OCI-LY1 (cell line): ENCODE measurements around the gene ITSN1.

Experiments
- H2AFZ ChIP-seq: fragments of 200-600 bp; sonication (generic), shearing (Covaris generic); 2 replicates; pipeline ENCODE4 v1.6.0; 2014; ENCODE audit warnings: antibody characterized with exemption, mild to moderate bottlenecking, low read length
- H3F3A ChIP-seq: fragments of 200-600 bp; sonication (generic), shearing (Covaris generic); 2 replicates; pipeline ENCODE4 v1.6.0; 2014; ENCODE audit warnings: mild to moderate bottlenecking, antibody characterized with exemption, low read length, moderate library complexity; ENCODE audit not compliant: insufficient read depth
- H3K27ac ChIP-seq: fragments of 200-600 bp; sonication (generic); 2 replicates; pipeline ENCODE4 v1.5.1; 2014; ENCODE audit warnings: low read length, mixed run types, mild to moderate bottlenecking, low read depth; ENCODE audit not compliant: poor library complexity, severe bottlenecking
- H3K27me3 ChIP-seq: fragments of 200-600 bp; sonication (generic); 2 replicates; pipeline ENCODE4 v1.6.0; 2014; ENCODE audit warnings: antibody characterized with exemption, mild to moderate bottlenecking, low read length, moderate library complexity; ENCODE audit not compliant: insufficient read depth
- H3K36me3 ChIP-seq: fragments of 200-600 bp; sonication (generic); 2 replicates; pipeline ENCODE4 v1.6.1; 2014; ENCODE audit warnings: mild to moderate bottlenecking, antibody characterized with exemption, low read length, moderate library complexity, mixed read lengths; ENCODE audit not compliant: insufficient read depth
- H3K4me1 ChIP-seq: fragments of 200-600 bp; sonication (generic); 2 replicates; pipeline ENCODE4 v1.5.1; 2014; ENCODE audit warnings: mild to moderate bottlenecking, low read length, moderate library complexity; ENCODE audit not compliant: insufficient read depth, severe bottlenecking
- H3K4me2 ChIP-seq: fragments of 200-600 bp; sonication (generic), shearing (Covaris generic); 2 replicates; pipeline ENCODE4 v1.6.1; 2014; ENCODE audit warnings: low read length
- H3K4me3 ChIP-seq: fragments of 200-600 bp; sonication (generic); 2 replicates; pipeline ENCODE4 v1.5.1; 2014; ENCODE audit warnings: low read length, low read depth, mild to moderate bottlenecking, mixed read lengths; ENCODE audit not compliant: poor library complexity, severe bottlenecking
- H3K79me2 ChIP-seq: fragments of 200-600 bp; shearing (Covaris generic); 2 replicates; pipeline ENCODE4 v1.6.1; 2016; ENCODE audit warnings: mixed run types, low read length, mixed read lengths; ENCODE audit not compliant: insufficient read depth
- H3K9ac ChIP-seq: fragments of 200-600 bp; sonication (generic), shearing (Covaris generic); 2 replicates; pipeline ENCODE4 v1.6.1; 2014; ENCODE audit warnings: mild to moderate bottlenecking, low read length, mixed read lengths
- H3K9me2 ChIP-seq: fragments of 200-600 bp; sonication (generic), shearing (Covaris generic); 2 replicates; pipeline ENCODE4 v1.6.1; 2014; ENCODE audit warnings: low read depth, mild to moderate bottlenecking, low read length, mixed read lengths
- H3K9me3 ChIP-seq: fragments of 200-600 bp; shearing (Covaris generic); 2 replicates; pipeline ENCODE4 v1.6.1; 2014; ENCODE audit warnings: low read length, mixed read lengths
- H4K20me1 ChIP-seq: fragments of 200-600 bp; sonication (generic), shearing (Covaris generic); 2 replicates; pipeline ENCODE4 v1.6.0; 2016; ENCODE audit warnings: mild to moderate bottlenecking, low read length; ENCODE audit not compliant: insufficient read depth
- EZH2 ChIP-seq: fragments of 200-600 bp; sonication (generic), shearing (Covaris generic); IDR thresholded peaks from 2 replicates; pipeline ENCODE4 v1.8.0; 2017; ENCODE audit warnings: borderline replicate concordance, mixed run types, mild to moderate bottlenecking, antibody characterized with exemption, low read length, moderate library complexity, mixed read lengths
- TF ChIP-seq, protein P1 (sequence below): fragments of 200-600 bp; sonication (generic), shearing (Covaris generic); IDR thresholded peaks from 2 replicates; pipeline ENCODE4 v1.5.1; 2017; ENCODE audit warnings: mild to moderate bottlenecking, antibody characterized with exemption, low read length, moderate library complexity, mixed read lengths

Gene ITSN1

DNA sequence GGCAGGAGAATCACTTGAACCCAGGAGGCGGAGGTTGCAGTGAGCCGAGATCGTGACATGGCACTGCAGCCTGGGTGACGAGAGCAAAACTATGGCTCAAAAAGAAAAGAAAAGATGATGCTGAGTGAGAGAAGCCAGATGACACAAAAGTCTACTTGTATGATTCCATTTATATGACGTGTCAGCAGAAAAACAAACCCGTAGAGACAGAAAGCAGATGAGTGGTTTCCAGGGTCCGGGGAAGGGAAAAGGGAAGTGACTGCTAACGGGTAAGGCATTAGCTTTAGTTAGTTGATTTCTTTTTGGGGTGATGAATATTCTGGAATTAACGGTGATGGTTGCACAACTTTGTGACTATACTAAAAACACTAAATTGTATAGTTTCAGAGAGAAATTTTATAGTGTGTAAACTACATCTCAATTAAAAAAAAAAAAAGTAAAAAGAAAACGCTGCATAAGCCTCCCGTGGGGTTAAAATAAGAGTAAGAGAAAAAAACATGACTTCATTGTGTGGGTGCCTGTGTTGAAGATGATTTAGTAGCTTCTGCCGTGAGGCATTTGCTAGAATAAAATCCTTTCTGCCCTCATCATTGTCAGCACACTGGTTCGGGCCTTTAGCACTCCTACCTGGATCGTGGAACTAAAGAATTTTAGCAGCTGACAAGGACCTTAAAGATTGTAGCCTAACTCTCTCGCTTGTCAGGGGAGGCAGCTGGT, 298.0 kb downstream of the ITSN1 start:
- Histone ChIP-seq H3K9me2 (no peaks in the 10 kb centered on the region), H3K27ac (peak overlapping the region; percentile 67), H3K9me3 (peaks cover 5% of the 10 kb centered on the region), H3K4me2 (peak overlapping the region; percentile 1; the same call in 1 of the 2 replicates), H3K9ac (peak overlapping the region; percentile 26; the same call in 1 of the 2 replicates), H3K79me2 (no peaks in the 10 kb centered on the region), H3K36me3 (no peaks in the 10 kb centered on the region), H2AFZ (peak overlapping the region; percentile 88), H4K20me1 (no peaks in the 10 kb centered on the region), H3F3A (no peaks in the 10 kb centered on the region), H3K27me3 (no peaks in the 10 kb centered on the region), H3K4me1 (peaks cover 45% of the 10 kb centered on the region), H3K4me3 (no peak overlapping the region)
- TF ChIP-seq EZH2, result no peak
- TF ChIP-seq, protein P1, sequence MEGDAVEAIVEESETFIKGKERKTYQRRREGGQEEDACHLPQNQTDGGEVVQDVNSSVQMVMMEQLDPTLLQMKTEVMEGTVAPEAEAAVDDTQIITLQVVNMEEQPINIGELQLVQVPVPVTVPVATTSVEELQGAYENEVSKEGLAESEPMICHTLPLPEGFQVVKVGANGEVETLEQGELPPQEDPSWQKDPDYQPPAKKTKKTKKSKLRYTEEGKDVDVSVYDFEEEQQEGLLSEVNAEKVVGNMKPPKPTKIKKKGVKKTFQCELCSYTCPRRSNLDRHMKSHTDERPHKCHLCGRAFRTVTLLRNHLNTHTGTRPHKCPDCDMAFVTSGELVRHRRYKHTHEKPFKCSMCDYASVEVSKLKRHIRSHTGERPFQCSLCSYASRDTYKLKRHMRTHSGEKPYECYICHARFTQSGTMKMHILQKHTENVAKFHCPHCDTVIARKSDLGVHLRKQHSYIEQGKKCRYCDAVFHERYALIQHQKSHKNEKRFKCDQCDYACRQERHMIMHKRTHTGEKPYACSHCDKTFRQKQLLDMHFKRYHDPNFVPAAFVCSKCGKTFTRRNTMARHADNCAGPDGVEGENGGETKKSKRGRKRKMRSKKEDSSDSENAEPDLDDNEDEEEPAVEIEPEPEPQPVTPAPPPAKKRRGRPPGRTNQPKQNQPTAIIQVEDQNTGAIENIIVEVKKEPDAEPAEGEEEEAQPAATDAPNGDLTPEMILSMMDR, result no peak

DNA sequence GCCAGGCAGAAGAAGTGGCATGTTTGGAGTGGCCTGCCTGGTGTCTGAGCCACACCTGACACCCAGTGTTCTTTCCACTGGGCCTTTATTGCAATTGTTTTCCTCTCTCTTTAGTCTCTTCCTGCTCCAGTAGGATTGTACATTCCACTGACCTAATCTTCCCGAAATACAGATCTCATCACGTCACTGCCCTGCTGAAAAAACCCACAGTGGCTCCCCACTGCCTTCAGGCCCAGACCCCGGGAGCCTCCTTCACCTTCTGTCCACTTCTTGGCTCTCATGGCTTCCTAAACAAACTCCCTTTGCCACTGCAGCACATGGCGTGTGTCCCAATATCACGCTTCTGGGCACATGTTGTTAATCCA, 298.6 kb downstream of the ITSN1 start:
- Histone ChIP-seq H3K9me2 (no peaks in the 10 kb centered on the region), H3F3A (no peaks in the 10 kb centered on the region), H3K27ac (peak overlapping the region; percentile 67), H2AFZ (peak overlapping the region; percentile 88), H3K36me3 (no peaks in the 10 kb centered on the region), H4K20me1 (no peaks in the 10 kb centered on the region), H3K4me1 (peaks cover 41% of the 10 kb centered on the region), H3K27me3 (no peaks in the 10 kb centered on the region), H3K4me2 (no peak overlapping the region; the same call in 1 of the 2 replicates), H3K4me3 (no peak overlapping the region), H3K9me3 (peaks cover 5% of the 10 kb centered on the region), H3K9ac (peak overlapping the region; percentile 26; the same call in 1 of the 2 replicates), H3K79me2 (no peaks in the 10 kb centered on the region)
- no peak for TF ChIP-seq EZH2
- TF ChIP-seq, protein P1, result no peak

DNA sequence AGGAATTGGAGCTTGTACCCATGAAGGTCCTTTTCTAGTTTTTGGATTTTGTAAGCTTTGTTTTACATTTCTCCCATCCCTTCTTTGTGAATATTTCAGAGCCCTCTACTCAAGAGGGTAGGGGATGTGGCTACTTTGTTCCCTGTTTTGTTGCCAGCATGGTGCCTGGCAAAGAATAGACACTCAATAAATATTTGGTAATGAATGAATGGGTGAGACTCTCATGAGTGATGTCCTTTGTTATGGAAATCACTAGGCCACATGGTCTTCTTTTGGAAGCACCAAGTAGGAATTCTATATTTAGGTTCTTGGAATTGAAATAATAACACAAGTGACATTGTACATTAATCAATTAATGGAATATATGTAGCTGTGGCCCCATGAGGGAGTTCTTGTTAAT, 300.1 kb downstream of the ITSN1 start:
- TF ChIP-seq, protein P1, result no peak
- TF ChIP-seq EZH2, result no peak
- no peaks in the 10 kb centered on the region for H3K9me2 ChIP-seq
- H3K27ac ChIP-seq, result peak overlapping the region; percentile 67
- H3K36me3 ChIP-seq, result no peaks in the 10 kb centered on the region
- peaks cover 5% of the 10 kb centered on the region for H3K9me3 ChIP-seq
- H3K79me2 ChIP-seq, result no peaks in the 10 kb centered on the region
- H3K9ac ChIP-seq, result no peak overlapping the region
- no peak overlapping the region for H3K4me3 ChIP-seq
- no peaks in the 10 kb centered on the region for H3K27me3 ChIP-seq
- no peak overlapping the region for H2AFZ ChIP-seq
- H3F3A ChIP-seq, result no peaks in the 10 kb centered on the region
- H3K4me2 ChIP-seq, result no peak overlapping the region
- H4K20me1 ChIP-seq, result no peaks in the 10 kb centered on the region
- peaks cover 41% of the 10 kb centered on the region for H3K4me1 ChIP-seq
